HCEC 1CT (cell line): ENCODE measurements around the gene MCHR1.
"Not testable (repeated sequence)": the region's sequence is repeated elsewhere in the genome, so short reads cannot be mapped to it uniquely, and the experiment has no call there.

ENCODE experiments used
- DNase-seq: peaks from one replicate; pipeline ENCODE4 v3.0.0-alpha.2; 2017

Gene MCHR1

DNA sequence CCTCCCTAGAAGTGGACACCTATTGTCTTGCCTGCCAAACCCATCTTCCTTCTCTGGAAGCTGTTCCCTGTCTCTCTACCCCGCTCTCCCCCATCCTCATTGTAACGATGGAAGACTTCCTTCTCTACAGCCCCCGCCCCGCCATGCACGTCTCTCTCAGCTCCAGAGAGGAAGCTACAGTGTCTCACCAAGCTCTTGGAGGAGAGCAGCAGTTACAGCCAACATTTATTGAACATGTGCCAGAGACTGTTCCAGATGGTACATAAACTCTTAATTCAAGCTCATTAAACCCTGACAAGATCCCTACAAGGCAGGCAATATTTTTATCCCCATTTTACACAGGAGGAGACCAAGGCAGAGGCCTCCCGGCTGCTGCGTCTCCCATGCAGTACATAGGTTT, 15.1 kb downstream of the MCHR1 start:
- DNase-seq = no peak

DNA sequence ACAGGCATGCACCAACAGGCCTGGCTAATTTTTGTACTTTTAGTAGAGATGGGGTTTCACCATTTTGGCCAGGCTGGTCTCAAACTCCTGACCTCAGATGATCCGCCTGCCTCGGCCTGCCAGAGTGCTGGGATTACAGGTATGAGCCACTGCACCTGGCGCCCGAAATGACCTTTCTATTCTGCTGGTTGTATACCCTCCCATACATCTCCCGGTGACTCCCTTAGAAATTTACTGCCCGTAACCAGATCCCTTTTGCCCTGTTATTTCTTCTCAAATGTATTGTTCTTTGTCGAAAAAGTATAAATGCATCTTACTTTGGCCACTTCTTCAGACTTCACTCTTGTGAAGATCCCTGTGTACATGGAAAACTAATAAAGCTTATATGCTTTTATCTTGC, 22.0 kb downstream of the MCHR1 start:
- DNase-seq = no peak

DNA sequence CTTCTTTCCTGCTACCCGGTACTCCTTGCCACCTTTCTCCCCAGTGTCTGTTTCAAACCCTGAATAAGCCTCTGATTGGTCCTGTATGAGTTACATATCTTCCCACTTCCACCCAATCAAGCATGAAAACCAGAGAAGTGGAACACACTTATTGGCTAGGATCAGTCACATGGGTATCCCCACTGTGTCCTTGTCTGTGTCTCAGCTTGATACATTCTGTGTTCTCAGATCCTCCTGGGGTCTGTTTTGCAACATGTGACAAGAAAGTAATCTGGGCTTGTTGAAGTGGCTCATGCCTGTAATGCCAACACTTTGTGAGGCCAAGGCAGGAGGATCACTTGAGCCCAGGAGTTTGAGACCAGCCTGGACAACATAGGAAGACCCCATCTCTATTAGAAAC, 23.9 kb downstream of the MCHR1 start:
- DNase-seq = no peak

DNA sequence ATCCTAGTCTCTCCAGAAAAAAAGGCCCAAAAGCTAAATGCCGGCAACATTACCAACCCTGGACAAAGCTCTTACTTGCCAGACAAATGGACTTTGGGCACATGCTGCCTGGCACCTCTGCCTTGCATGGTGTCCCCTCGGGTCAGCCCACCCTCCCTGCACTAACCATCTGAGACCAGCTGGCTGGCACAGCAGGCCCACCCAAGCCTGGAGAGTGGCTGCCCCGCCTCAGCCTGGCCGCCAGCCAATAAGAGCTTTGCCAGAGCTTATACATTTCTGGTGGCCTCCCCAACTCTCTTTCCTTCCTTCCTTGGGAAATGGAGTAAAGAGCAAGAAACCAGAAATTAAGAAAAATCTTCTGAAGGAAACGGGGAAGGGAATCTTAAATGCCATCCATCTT, 24.5 kb downstream of the MCHR1 start:
- no peak for DNase-seq

DNA sequence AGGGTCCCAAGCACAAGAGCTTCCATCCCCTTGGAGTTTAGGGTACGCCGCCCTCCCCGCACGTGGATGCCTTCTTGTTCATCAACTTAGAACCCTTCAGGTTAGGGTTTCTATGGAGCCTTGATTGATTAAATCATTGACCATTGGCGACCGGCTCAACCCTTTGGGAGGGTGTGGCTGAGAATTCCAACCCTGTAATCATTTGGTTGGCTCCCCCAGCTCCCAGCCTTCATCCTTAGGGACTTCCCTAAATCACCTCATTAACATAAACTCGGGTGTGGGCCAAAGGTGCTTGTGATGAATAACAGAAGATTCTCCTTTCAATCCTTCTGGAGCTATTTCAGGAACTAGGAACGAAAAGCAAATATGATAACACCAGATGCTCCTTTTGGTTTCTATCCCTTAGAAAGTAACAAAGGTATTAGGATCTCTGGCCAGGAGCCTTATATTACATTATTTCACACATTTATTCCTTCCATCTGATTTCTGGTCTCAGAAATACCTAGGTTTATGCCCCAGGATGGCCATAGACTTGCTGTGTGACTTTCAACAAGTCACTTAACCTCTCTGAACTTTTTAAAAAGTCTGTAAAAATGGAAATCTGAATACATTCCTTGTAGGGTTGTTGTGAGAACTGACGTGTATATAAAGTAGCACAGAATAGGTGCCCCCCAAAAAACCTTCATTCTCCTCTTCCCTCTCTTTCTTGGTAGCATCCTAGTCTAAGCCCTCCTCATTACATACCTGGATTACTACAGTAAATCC, 26.8 kb downstream of the MCHR1 start:
- DNase-seq = no peak

DNA sequence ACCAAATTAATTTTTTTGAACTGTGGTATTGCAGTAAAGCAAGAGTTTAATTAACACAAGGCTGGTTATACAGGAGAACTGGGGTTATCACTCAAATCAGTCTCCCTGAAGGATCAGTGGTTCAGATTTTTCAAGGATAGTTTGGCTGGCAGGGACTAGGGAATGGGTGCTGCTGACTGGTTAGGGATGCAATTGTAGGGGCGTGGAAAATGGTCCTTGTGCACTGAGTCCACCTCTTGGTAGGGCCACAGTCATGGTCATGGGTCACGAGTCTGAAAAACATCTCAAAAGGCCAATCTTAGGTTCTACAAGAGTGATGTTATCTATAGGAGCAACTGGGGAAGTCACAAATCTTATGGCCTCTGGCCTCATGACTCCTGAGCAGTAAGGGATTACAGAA, 27.9 kb downstream of the MCHR1 start:
- DNase-seq = no peak

DNA sequence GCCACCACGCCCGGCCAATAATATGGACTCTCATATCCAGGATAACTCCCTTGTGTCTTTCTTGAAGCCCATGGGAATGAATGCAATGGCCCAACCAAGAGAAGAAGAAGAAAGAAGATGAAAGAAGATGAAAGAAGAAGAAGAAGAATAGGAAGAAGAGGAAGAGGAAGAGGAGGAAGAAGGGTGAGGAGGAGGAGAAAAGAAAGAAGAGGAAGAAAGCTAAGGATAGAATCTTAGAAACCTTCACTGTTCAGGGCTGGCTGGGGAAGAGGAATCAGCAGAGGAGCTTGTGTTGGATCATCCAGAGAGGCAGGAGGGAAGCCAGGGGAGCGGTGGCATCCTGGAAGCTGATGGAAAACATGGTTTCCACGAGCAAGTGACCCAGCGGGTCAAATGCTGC, 28.9 kb downstream of the MCHR1 start:
- DNase-seq = no peak

DNA sequence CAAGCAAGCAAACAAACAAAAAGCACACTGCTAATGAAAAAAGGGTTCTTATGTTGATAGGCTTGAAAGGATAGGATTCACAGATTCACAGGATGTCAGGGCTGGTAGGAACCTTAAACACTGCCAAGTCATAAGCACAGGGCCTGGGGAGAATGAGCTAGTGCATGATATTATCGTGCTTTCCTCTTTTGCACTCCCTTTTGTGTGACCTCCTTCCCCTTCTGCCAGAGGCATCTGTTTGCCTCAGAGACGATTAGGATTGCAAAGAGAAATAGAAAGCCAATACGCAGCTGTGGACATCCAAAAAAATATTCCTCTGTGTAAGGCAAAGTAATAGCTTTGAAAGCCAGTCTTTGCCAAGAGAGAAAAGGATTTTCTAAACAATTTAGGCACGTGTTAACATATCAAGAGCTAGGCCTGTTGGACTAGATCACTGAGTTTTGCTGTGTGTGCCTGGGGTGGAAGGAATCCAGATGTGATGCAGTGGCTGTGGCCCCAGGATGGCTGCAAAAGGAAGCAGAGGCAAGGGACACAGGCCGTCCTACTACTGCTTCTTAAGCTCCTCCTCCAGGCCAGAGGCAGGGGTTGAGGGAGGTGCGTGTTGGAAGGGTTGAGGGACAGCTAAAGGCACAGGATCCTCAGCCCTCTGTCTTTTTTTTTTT, 30.6 kb downstream of the MCHR1 start:
- DNase-seq = no peak

DNA sequence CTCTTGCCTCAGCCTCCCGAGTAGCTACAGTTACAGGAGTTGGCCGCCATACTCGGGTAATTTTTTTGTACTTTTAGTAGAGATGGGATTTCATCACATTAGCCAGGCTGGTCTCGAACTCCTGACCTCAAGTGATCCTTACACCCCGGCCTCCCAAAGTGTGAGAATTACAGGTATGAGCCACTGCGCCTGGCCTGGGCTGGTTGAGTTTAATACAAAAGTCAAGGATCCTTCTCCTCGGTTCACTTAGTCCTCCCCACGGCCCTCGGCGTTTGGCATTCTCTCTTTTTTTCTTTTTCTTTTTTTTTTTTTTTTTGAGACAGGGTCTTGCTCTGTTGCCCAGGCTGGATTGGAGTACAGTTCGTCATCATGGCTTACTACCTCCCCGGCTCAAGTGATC, 33.0 kb downstream of the MCHR1 start:
- no peak for DNase-seq

DNA sequence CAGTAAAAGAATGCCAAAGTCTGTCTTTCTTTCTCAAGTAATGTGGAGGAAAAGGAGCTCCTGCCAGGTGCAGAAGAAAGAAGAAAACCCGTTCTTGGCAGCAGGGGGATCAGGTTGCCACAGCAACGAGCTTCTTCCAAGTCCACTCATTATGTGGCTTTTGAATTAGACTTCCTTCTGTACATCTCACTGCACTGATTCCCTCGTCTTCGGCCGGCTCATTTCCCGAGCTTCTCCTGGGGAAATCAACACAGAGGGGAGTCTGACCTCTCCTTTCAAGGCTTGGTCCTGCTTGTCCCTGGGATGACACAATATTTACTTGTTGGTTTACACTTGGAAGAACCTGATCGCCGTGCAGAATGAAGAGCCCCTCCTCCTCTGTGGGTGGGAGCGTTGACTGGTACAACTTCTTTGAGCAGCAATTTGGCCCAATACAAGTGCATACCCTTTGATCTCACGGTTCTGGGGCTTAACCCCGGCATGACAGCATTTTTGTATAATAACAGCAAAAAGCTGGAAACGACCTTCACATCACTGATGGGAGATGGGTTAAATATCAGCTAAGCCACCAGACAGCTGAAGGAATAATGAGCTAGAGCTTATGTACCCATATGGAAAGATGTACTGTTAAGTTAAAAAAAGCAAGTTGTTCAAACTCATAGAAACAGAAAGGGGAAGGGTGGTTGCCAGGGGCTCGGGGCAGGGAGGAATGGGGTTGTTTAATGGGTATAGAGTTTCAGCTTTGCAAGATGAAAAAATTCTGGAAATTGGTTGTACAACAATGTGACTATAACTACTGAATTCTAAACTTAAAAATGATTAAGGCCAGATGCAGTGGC, 35.4 kb downstream of the MCHR1 start:
- no peak for DNase-seq

DNA sequence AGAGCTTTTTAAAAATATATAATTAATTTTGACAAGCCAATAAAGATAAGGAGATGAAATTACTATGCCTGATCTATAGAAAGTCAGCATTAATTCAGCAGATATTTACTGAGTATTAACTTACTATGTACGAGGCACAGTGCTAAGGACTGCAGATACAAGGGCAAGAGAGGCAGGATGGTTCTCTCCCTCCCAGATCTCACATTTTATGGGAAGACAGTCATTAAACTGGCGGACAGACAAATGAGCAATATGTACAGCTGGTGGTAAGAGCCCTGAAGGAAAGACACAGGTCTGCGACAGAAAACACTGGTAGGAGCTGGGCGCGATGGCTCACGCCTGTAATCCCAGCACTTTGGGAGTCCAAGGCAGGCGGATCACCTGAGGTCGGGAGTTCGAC, 36.8 kb downstream of the MCHR1 start:
- no peak for DNase-seq

DNA sequence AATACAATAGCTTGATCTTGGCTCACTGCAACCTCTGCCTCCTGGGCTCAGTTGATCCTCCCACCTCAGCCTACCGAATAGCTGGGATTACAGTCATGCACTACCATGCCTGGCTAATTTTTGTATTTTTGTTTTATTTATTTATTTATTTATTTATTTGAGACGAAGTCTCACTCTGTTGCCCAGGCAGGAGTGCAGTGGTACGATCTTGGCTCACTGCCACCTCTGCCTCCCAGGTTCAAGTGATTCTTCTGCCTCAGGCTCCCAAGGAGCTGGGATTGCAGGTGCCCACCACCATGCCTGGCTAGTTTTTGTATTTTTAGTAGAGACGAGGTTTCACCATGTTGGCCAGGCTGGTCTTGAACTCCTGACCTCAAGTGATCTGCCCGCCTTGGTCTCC, 38.4 kb downstream of the MCHR1 start:
- not testable (repeated sequence) for DNase-seq

DNA sequence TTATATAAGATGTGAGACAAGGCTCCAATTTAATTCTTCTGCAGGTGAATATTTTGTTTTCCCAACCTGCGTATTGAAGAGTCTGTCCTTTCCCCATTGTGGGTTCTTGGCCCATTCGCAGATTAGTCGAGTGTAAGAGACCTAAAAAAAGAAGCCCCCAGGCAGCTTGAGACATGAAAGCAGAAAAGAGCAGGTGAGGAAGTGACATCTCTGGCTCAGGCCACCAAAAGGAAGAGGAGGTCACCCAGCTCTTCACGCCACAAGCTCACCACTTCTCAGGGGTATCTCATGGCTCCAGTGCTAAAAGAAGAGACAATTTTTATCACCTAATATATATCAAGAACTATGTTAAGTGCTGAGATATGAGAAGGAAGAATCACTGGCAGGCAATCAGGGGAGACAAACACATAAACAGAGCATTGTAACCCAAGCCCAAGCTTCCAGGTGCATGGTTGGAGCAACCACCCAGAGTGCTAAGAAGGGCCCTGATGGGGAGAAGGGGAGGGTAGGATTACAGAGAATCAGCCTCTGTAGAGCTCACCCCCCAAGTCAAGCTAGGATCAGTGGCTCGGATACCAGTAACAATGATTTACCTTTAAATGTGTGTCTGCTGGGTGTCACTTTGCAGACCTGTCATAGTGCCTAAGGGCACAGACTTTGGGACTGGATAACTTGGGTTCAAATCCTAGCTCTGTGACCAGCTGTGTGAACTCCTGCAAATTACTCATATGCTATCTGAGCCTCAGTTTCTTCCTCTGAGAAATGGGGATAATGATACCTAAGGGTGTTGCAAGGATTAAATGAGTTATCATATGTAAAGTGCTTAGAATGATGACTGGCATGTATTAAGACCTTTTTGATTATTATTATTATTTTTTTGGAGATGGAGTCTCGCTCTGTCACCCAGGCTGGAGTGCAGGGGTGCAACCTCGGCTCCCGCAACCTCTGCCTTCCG, 39.2 kb downstream of the MCHR1 start:
- DNase-seq = no peak

DNA sequence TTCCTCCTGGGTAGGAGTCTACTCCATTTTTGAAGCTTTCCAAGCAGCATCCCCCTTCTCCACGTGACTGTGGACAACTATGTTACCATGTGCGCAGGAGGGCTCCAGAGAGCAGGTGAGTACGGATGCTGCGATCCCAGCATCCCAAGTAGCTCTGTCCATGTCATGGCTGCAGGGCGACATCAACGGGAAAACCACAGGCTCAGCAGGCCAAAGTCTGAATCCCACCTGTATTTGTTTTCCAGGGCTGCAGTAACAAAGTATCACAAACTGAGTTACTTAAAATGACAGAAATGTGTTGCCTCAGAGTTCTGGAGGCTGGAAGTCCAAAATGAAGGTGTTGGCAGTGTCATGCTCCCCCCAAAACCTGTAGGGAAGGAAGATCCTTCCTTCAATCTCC, 40.3 kb downstream of the MCHR1 start:
- DNase-seq = no peak

DNA sequence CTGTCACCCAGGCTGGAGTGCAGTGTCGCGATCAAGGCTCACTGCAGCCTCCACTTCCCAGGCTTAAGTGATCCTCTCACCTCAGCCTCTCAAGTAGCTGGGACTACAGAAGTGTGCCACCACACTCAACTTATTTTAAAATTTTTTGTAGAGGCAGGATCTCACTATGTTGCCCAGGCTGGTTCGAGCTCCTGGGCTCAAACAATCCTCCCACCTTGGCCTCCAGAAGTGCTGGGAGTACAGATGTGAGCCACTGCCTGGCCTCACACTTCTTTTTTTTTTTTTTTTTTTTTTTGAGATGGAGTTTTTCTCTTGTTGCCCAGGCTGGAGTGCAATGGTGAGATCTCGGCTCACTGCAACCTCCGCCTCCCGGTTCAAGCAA, 40.9 kb downstream of the MCHR1 start:
- not testable (repeated sequence) for DNase-seq

DNA sequence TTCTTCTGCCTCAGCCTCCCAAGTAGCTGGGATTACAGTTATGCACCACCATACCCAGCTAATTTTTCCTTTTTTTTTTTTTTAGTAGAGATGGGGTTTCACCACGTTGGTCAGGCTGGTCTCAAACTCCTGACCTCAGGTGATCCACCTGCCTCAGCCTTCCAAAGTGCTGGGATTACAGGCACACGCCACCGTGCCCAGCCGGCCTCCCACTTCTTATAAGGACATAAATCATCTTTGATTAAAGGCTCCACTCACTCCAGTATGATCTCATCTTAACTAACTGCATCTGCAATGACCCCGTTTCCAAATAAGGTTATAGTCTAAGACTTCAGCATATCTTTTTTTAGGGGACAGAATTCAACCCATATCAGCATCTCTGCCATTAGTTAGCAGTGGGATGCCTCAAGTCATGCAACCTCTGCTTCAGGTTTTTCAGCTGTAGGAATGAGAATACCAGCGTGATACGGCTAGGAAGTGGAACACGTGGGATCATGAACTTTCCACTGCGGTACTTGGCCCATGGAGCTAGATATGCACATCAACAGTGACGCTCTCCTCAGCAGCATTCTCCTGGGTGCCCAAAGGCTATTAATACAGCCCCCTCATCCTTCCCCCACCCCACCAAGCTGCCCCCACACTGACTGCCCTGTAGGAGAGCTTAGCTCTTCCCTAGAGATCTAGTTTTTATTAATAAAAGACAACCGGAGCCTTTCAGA, 41.4 kb downstream of the MCHR1 start:
- peak; percentile 60 for DNase-seq

DNA sequence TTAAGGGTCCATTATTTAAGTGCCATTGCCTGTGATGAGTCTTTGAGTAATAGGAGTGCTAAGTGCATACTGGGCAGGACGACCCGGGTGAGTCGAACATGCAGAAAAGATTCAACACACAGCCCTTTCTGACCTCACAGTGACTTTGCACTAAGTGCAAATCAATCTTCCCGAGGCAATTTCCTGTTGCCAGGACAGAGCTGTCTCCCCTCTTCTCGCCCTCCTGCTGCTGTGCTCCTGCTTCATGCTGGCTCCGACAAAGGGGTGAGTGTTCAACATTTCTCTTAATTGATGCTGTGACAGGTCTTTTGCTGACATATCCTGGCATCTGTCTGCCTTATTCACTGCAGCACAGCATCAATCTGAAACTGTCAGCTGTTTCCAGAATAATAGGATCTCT, 42.0 kb downstream of the MCHR1 start:
- DNase-seq = peak; percentile 47

DNA sequence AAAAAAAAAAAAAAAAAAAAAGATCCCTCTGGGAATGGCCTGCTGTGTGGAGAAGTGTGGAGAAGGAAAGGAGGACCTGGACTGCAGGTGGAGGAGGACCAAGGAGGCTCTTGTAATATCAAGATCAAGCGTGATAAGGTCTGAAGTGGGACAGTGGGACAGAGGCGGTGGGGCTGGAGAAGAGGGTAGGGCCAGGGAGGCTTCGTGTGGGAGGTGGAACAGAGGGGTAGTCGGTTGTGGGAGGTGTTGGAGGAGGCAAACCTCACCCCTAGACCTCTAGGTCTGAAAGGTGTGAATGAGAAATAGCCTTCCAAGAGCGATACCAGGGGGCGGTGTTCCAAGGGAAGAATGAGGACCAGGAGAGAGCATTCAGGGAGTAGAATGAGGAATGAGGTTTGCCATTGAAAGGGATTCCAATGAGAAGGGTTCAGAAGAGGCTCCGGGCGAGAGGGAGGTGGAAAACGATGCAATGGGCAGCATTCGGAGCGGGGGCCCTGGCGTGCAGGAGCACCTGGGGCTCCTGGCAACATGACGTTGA, 44.2 kb downstream of the MCHR1 start:
- no peak for DNase-seq

DNA sequence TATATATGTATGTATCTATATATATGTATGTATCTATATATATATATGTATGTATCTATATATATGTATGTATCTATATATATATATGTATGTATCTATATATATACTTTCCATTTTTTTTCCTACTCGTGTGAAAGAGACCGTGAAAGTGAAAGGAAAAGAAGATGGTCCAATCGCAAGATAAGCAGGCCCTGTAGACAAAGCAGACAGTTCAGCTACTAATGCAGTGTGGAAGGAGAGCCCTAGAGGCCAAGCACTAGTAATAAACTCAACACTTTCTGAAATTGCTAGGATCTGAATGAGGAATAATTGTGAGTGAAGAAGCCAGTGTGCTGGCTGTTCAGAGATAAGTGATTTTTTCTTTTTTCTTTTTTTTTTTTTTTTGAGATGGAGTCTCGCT, 47.2 kb downstream of the MCHR1 start:
- no peak for DNase-seq

DNA sequence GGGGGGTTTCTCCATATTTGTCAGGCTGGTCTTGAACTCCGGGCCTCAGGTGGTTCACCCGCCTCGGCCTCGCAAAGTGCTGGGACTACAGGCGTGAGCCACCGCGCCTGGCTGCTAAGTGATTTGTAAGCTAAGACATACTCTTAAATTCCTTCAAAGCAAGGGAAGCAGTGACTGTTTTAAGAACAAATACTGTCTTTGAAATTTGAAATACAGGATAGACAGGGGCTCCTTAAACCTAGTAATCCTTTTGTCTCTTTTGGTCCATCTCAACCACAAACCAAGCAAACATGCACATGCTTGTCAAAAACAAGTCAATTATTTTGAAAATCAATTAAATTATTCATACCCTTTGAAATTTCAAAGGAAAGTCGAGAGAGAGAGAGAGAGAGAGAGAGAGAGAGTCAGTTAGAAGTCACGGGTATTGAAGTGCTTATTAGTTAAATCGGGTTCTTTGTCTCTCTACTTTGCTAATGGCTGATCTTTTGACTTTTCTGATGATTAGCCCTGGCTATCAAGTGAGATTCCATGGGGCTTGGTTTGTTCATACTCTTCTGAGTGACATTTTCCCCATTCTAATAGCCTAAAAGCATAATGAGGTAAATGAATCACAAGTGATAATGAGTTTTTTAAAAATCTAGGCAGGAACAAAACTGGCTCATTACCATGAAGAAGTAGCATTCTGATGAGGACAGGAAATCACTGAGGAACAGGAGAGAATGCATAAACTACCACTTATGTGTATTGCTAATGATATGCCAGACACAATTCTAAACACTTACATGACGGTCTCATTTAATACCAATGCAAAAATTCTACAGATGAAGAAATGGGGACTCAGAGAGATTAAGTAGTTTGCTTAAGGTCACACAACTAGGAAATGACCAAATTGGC, 48.0 kb downstream of the MCHR1 start:
- DNase-seq = no peak
